Stimulated activated CD4-positive, alpha-beta T cell treated with anti-CD3 and anti-CD28 coated beads, Interleukin-1b, Interleukin-23, amount 100 ng/mL, for 1 hour (primary cell): ENCODE data around the gene MRPL19.
A peak's percentile ranks its signal among the peaks of the same experiment; 100 is the strongest.

ENCODE experiments used
- DNase-seq, 2 donors: peaks; one replicate each; pipeline ENCODE4 v3.0.0-alpha.2; 2020; ENCODE audit warnings: low read depth in 2 of 2

Gene MRPL19

DNA sequence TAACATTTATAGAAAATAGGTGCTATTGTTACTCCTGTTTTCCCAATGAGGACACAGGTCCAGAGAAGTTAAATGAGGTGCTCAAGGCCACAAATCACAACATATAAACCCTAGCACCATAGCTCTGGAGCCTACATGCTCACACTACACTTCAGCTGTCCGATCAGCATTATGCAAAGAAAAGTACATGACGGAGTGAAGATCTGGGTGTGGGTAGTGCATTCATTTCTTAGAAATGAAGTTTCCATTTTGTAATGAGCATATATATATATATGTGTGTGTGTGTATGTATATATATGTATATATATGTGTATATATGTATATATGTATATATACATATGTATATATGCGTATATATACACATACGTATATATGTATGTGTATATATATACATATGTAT, 30.2 kb upstream of the MRPL19 start:
- DNase-seq, result no peak

DNA sequence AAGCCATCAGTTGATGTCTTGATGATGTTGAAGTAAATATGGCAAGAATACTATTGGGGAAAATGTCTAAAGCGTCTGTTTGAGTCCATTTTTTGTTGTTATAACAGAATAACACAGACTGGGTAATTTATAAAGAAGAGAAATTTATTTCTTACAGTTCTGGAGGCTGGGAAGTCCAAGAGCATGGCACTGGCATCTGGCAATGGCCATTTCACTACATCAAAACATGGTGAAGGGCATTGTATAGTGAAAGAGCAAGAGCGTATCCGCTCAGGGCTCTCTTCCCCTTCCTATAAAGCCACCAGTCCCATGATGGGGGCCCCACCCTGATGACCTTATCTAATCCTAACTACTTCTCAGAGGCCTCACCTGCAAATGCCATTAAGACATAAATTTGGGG, 29.6 kb upstream of the MRPL19 start:
- DNase-seq, result no peak

DNA sequence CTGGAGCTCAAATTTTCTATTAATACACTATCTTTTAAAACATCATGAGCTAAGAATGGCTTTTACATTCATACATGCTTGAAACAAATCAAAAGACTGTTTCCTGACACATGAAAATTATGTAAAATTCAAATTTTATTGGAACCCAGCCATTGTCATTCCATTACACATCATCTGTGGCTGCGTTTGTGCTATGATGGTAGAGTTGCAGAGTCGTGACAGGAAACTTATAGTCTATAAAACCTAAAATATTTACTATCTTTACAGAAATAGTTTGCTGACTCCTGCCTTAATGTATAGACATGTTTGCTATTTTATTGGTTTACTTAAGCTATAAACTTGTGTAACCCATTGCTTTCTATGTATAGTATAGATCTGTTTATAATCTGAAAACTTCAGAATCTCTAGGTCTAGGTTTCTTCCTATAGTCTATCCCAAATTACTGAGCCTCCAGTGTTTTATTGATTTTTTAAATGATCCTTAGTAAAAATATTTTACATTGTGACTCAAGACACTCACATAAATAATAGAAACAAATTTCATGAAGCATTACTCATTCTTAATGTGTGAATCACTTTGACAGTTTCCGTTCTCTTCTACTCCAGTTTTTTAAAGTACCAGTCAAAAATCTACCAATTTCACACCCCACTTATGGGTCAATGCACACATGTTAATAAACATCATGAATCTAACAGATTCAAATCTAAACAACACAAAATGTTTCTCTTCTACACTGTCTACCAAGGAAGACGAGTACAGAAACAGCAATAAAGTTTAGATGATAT, 26.4 kb upstream of the MRPL19 start:
- no peak for DNase-seq

DNA sequence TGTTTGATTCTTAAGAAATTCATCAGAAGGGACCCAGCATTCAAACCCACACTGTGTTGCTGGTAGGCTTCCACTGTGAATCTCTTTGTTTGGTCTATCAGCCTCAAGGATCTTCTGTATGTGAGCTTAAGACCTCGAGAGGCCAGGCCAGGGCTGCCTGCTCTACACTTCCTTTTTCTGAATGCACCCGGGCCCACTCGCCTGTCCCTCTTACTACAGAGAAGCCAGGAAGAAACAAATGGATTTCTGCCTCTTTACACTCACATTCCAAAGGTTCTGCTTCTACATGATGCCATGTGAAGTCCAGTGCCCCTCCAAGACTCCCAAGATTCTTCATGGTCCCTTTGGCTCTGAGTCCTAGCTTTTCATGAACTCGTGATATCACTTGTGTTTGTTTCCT, 25.4 kb upstream of the MRPL19 start:
- DNase-seq, result no peak

DNA sequence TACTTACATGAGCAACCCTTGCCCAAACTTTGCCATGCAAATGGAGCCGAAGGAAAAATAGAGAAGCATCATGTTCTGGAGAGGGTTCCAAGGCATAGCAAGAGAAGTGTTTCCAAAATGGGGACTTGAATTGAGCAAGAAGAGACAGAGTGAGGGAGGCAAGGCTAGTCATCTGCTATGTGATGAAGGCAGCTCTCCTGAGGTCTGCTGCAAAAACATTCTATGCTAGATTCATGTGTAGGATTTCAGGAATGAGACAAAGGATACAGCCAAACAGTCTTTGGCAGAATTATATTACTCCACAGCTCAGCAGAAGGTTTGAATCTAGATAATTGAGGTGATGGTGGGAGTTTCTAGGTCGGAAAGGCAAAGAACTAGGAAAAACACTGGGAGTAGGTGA, 24.1 kb upstream of the MRPL19 start:
- DNase-seq, result no peak

- DNase-seq, result no peak
Measured at GRCh38 chr2:75622929-75623328, 23.7 kb upstream of the MRPL19 start.

GRCh38 chr2:75627902-75628504, 18.6 kb upstream of the MRPL19 start:
- peak in 1 of 2 donors; percentile 42 for DNase-seq

DNA sequence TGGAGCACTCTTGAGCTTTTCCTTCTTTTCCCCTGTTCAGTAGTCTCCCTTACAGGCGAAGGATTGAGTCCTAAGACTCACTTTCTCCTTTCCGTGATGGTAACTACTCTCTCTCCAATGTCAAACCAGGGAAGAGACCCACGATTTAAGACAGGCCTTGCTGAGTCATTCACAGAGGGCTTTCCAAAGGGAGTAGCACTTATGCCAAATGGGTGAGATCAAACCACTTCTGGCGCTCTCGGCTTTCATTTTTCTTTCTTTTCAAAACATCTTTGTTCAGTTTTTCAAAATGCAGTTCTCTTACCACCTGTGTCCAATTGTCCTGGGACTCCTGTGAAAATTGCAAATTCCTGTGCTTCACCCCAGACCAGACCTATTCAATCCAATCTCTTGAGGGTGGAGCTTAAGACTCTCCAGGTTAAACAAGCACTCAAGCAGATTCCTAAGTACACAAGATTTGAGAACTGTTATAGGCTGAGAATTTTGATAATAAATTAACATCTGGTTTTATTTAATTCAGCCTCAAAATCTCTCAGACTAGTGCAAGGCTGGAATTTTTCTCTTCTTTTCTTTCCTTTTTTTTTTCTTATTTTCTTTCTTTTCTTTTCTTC, 14.4 kb upstream of the MRPL19 start:
- no peak for DNase-seq

- no peak for DNase-seq
Measured at GRCh38 chr2:75632813-75633212, 13.8 kb upstream of the MRPL19 start.

DNA sequence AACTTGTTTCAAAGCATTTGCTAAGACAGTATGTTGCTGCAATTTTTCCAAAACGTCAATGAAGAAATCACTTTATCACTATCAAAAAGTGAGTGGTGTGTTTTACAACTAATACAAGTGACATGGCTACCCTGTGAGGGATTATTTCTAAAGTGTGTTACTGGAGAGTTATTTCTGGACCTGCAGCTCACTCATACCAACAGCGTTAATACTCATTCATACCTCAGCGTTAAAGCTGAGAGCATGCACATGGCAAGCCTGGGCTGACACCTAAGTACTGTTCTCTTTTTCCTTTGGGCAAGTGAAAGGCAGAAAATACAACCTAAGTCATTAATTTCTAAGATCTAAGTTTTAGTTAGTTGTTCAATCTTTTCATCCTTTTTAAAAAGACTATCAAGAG, 13.0 kb upstream of the MRPL19 start:
- no peak for DNase-seq

GRCh38 chr2:75634945-75635344, 11.6 kb upstream of the MRPL19 start:
- DNase-seq, result no peak

DNA sequence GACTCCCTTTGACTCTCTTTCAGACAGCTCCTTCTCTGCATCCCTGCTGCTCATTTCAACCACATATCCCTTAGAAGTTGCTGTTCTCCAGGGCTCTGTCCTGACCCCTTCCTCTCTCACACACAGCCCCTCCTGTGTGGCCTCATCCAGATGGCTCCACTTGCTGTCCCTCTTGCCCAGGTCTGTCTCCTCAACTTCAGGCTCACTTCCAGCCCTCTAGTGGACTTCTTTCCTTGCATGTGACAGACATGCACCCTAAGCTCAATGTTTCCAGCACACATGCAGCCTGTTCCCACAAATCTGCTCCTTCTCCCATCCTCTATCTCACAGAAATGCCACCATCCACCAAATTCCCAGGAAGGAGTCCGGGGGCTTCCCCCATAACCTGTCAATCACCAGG, 9.0 kb upstream of the MRPL19 start:
- no peak for DNase-seq

- DNase-seq, result peak in 1 of 2 donors; percentile 27
Measured at GRCh38 chr2:75640621-75641121, 5.9 kb upstream of the MRPL19 start.

DNA sequence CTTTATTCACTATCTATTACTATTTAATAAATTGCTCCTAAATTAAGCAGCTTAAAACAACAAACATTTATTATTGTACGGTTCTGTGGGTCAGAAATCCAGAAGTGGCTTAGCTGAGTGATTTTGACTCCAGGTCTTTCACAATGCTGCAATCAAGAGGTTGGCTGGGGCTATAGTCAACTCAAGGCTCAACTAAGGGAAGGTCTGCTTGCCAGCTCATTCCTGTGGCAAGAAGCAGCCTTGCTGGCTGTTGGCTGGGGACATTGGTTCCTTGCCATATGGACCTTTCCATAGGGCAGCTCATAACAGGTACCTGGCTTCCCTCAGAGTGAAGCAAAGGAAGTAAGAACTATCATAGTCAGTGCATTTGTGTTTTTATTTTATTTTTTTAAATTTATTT, 5.0 kb upstream of the MRPL19 start:
- DNase-seq, result no peak

- DNase-seq, result no peak
Measured at GRCh38 chr2:75643980-75644379, 2.6 kb upstream of the MRPL19 start.

DNA sequence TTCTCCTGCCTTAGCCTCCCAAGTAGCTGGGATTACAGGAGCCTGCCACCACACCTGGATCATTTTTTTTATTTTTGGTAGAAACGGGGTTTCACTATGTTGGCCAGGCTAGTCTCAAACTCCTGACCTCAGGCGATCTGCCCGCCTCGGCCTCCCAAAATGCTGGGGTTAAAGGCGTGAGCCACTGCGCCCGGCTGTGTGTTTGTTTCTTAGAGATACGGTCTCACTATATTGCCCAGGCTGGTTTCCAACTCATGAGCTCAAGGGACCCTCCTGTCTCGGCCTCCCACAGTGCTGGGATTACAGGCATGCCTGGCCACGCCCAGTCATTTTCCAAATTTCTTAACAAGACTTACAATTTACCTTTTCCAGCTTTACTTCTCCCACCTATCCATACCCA, 940 bp upstream of the MRPL19 start:
- no peak for DNase-seq

- DNase-seq, result no peak
Measured at GRCh38 chr2:75646090-75646582, 447 bp upstream of the MRPL19 start.

GRCh38 chr2:75647771-75648170, 1.2 kb downstream of the MRPL19 start:
- DNase-seq, result no peak

DNA sequence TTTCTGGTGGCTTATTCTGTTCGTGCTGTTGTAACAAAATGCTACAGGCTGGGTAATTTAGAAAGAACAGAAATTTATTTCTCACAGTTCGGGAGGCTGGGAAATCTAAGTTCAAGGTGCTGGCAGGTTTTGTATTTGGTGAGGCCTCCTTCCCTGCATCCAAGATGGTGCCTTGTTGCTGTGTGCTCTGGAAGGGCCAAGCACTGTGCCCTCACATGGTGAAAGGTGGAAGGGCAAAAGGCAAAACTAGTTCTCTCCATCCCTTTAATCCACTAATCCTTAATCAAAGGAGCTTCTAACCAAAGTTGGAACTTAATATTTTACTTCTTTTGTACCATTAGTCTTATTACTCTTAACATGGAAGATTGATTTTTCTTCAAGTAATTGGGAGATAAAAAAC, 7.4 kb downstream of the MRPL19 start:
- no peak for DNase-seq

GRCh38 chr2:75655861-75656260, 9.3 kb downstream of the MRPL19 start:
- DNase-seq, result no peak

GRCh38 chr2:75656563-75656962, 10.0 kb downstream of the MRPL19 start:
- DNase-seq, result no peak

DNA sequence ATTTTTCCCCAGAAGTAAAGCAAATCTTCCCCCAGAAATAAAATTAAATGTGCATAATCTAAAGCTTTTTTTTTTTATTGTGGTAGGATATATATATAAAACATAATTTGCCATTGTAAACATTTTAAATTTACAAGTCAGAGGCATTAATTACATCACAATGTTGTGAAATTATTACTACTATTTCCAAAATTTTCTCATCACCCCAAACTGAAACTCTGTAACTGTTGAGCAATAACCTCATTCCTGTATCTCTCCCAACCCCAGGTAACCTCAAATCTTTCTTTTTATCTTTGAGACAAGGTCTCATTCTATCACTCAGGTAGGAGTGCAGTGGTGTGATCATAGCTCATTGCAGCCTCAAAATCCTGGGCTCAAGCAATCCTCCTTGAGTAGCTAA, 11.2 kb downstream of the MRPL19 start:
- DNase-seq, result no peak

- no peak for DNase-seq
Measured at GRCh38 chr2:75666911-75667310, 20.3 kb downstream of the MRPL19 start.
